ENCODE results near the gene NOX3. TPM values are rescaled to one million over a fixed set of nuclear protein-coding genes. Genes with fewer than 3 reads are reported as not detected.

Gene NOX3
- total and polyA plus RNA-seq, 2 donors (not counting 3 experiments of a cell fraction or from before 2014, with no cell fraction given), result not detected

DNA sequence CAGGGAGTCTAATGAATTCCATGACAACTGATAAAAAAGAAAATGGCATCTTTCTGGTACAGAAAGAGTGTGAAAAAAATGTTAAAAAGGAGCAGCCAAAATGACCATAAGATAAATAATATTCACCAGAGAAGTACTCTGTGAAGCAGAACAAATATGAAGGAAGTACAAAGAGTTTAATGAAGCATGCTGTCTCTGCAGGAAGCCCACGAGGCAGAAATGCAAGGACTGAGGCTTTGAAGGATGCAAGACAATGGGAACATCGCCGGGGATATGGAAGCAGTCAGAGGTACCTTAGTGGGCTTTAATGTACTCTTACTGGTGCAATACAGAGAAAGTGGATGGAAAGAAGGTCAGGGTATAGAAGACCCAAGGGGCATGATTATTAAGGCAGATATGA, 50.7 kb downstream of the NOX3 start:
- intact Hi-C loops (cut with micrococcal nuclease) (no loop called here), dilution Hi-C loops (cut with MboI; ENCODE audit: extremely low pct_ligation_motif_present, low sequenced_read_pairs) (no loop called here)
- no peaks in the 10 kb centered on the region for H4K20me1 ChIP-seq (replicated peaks; ENCODE audit: control insufficient read depth, extremely low read depth, insufficient read depth, low read length)
- CTCF ChIA-PET, result interaction anchor here (1.2 kb wide), 2 partner anchors 51 to 119 kb away, joined by 3 read pairs; no protein-coding TSS in a partner anchor
- no peak overlapping the region for H3K4me2 ChIP-seq (ENCODE audit: insufficient read depth, low read length)
- POLR2A ChIA-PET, result no interaction called here
- H3K79me2 ChIP-seq (ENCODE audit: control insufficient read depth, insufficient read depth, low read length), result no peaks in the 10 kb centered on the region
- TF ChIP-seq POLR2A (IDR thresholded peaks at IDR 0.05; ENCODE audit: low read depth, low read length), result no peak
- TF ChIP-seq MYC (IDR thresholded peaks at IDR 0.05; ENCODE audit: low read depth, low read length), result no peak
- TF ChIP-seq EZH2 (IDR thresholded peaks at IDR 0.05; ENCODE audit: borderline replicate concordance, low read depth, low read length, severe bottlenecking), result no peak
- no peak for TF ChIP-seq GATA2 (IDR thresholded peaks at IDR 0.05; ENCODE audit: insufficient read depth, insufficient read length, low read depth, low read length)
- no peak for DNase-seq (ENCODE audit: low read depth, low spot score)
- H3K4me3 ChIP-seq (replicated peaks in 1 of 3; ENCODE audit: insufficient read depth in 1 of 3, low read depth in 1 of 3, low read length in 3 of 3), result no peak overlapping the region
- no TSS peak for BruUV-seq (replicated peaks)
- no peak overlapping the region for H2AFZ ChIP-seq (ENCODE audit: low read depth, low read length)
- FAIRE-seq, result no peak
- no peaks in the 10 kb centered on the region for H3K27me3 ChIP-seq (ENCODE audit: control insufficient read depth in 2 of 2, insufficient read depth in 2 of 2, low read length in 2 of 2)
- H3K9ac ChIP-seq (replicated peaks; ENCODE audit: extremely low read depth, insufficient read depth, low read length), result no peak overlapping the region
- no peaks in the 10 kb centered on the region for H3K9me1 ChIP-seq (replicated peaks; ENCODE audit: control insufficient read depth, extremely low read depth, insufficient read depth, low read length)
- H3K27ac ChIP-seq (ENCODE audit: insufficient read depth, low read depth, low read length), result no peak overlapping the region
- H3K9me3 ChIP-seq (replicated peaks; ENCODE audit: control insufficient read depth, insufficient read depth, low read length), result no peaks in the 10 kb centered on the region
- no peaks in the 10 kb centered on the region for H3K36me3 ChIP-seq (ENCODE audit: control insufficient read depth in 2 of 2, extremely low read depth in 1 of 2, insufficient read depth in 2 of 2, low read length in 2 of 2)
- no peaks in the 10 kb centered on the region for H3K4me1 ChIP-seq (ENCODE audit: control insufficient read depth, extremely low read depth, insufficient read depth, low read length)

DNA sequence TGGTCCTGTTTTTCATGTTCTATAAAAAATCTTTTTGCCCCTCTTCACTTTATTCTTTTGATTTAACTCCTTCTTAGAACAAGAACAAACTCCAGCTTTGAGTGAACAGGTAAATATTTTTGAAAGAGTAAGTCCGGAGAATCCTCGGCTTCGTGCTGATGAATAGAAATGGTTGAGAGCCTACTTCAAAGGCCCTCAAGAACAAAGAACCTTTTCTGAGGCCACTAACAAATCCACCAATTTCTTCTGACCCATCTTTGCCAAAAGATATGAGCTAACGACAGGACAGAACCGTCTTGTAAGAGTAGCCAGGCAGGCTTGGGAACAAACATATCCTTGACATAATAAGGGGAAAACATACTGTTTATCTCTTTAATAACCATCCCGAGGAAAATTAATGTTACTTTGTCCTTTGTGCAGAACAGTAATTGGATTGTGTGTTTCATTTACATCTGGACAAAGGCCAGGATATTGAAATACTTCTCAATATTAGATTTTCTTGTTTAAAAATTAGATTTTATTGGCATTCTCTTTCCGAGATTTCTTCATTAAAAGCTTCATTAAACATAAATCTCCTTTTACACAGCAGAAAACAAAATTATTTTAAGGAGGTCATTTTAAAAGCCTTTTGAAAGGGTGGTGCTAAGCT, 52.9 kb downstream of the NOX3 start:
- no peak overlapping the region for H3K9ac ChIP-seq (replicated peaks; ENCODE audit: extremely low read depth, insufficient read depth, low read length)
- POLR2A ChIA-PET, result no interaction called here
- H3K27ac ChIP-seq (ENCODE audit: insufficient read depth, low read depth, low read length), result no peak overlapping the region
- no peaks in the 10 kb centered on the region for H3K9me1 ChIP-seq (replicated peaks; ENCODE audit: control insufficient read depth, extremely low read depth, insufficient read depth, low read length)
- TF ChIP-seq POLR2AphosphoS5 (IDR thresholded peaks at IDR 0.05; ENCODE audit: insufficient read depth, low read depth, low read length), result no peak
- TF ChIP-seq GATA2 (IDR thresholded peaks at IDR 0.05; ENCODE audit: insufficient read depth, insufficient read length, low read depth, low read length), result no peak
- no peak for TF ChIP-seq POLR2A (IDR thresholded peaks at IDR 0.05; ENCODE audit: low read depth, low read length)
- TF ChIP-seq, protein P1, sequence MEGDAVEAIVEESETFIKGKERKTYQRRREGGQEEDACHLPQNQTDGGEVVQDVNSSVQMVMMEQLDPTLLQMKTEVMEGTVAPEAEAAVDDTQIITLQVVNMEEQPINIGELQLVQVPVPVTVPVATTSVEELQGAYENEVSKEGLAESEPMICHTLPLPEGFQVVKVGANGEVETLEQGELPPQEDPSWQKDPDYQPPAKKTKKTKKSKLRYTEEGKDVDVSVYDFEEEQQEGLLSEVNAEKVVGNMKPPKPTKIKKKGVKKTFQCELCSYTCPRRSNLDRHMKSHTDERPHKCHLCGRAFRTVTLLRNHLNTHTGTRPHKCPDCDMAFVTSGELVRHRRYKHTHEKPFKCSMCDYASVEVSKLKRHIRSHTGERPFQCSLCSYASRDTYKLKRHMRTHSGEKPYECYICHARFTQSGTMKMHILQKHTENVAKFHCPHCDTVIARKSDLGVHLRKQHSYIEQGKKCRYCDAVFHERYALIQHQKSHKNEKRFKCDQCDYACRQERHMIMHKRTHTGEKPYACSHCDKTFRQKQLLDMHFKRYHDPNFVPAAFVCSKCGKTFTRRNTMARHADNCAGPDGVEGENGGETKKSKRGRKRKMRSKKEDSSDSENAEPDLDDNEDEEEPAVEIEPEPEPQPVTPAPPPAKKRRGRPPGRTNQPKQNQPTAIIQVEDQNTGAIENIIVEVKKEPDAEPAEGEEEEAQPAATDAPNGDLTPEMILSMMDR (IDR thresholded peaks at IDR 0.05; ENCODE audit: extremely low read depth in 1 of 2, insufficient read depth in 1 of 2, low read depth in 1 of 2, low read length in 2 of 2), result no peak
- TF ChIP-seq MAX (IDR thresholded peaks at IDR 0.05; ENCODE audit: insufficient read depth, insufficient read length), result no peak
- TF ChIP-seq MYC (IDR thresholded peaks at IDR 0.05; ENCODE audit: low read depth, low read length), result no peak
- TF ChIP-seq FOS (IDR thresholded peaks at IDR 0.05; ENCODE audit: borderline replicate concordance, insufficient read depth, low read length), result no peak
- no peak for TF ChIP-seq EZH2 (IDR thresholded peaks at IDR 0.05; ENCODE audit: borderline replicate concordance, low read depth, low read length, severe bottlenecking)
- no peak for TF ChIP-seq JUN (IDR thresholded peaks at IDR 0.05; ENCODE audit: borderline replicate concordance, insufficient read depth, insufficient read length, low read depth)
- DNase-seq (ENCODE audit: low read depth, low spot score), result no peak
- no peak overlapping the region for H3K4me2 ChIP-seq (ENCODE audit: insufficient read depth, low read length)
- no peaks in the 10 kb centered on the region for H3K4me1 ChIP-seq (ENCODE audit: control insufficient read depth, extremely low read depth, insufficient read depth, low read length)
- dilution Hi-C loops (cut with MboI; ENCODE audit: extremely low pct_ligation_motif_present, low sequenced_read_pairs) (no loop called here), intact Hi-C loops (cut with micrococcal nuclease) (no loop called here)
- CTCF ChIA-PET, result interaction anchor here (1.3 to 1.6 kb wide), 2 partner anchors 9 to 10 kb away, joined by 3 read pairs; no protein-coding TSS in a partner anchor
- no TSS peak for BruUV-seq (replicated peaks)
- H3K36me3 ChIP-seq (ENCODE audit: control insufficient read depth in 2 of 2, extremely low read depth in 1 of 2, insufficient read depth in 2 of 2, low read length in 2 of 2), result no peaks in the 10 kb centered on the region
- no peak overlapping the region for H3K4me3 ChIP-seq (replicated peaks in 1 of 3; ENCODE audit: insufficient read depth in 1 of 3, low read depth in 1 of 3, low read length in 3 of 3)
- no peaks in the 10 kb centered on the region for H3K9me3 ChIP-seq (replicated peaks; ENCODE audit: control insufficient read depth, insufficient read depth, low read length)
- H3K79me2 ChIP-seq (ENCODE audit: control insufficient read depth, insufficient read depth, low read length), result no peaks in the 10 kb centered on the region
- H4K20me1 ChIP-seq (replicated peaks; ENCODE audit: control insufficient read depth, extremely low read depth, insufficient read depth, low read length), result no peaks in the 10 kb centered on the region
- H3K27me3 ChIP-seq (ENCODE audit: control insufficient read depth in 2 of 2, insufficient read depth in 2 of 2, low read length in 2 of 2), result peaks cover 0 to 1% of the 10 kb centered on the region in 2 experiments
- no peak for FAIRE-seq
- H2AFZ ChIP-seq (ENCODE audit: low read depth, low read length), result no peak overlapping the region

Data from endothelial cell of umbilical vein (primary cell).